Activated B cell treated with CpG ODN at 0.5 μM for 24 hours (primary cell): ENCODE results near the gene SLC2A13. TPM values are rescaled to one million over a fixed set of nuclear protein-coding genes. Genes with fewer than 3 reads are reported as not detected.

Experiments used
- ATAC-seq: fragments of 200-7000 bp; cut with Tn5 transposase; one replicate; pipeline ENCODE4 v1.10.0; 2021; ENCODE audit warnings: low read depth, mild to moderate bottlenecking, moderate library complexity
- CTCF ChIA-PET: fragments of 350-600 bp; sonication (Branson Sonifier 250); formaldehyde crosslinking; loops from one replicate; lab custom pipeline; 2021; ENCODE audit warnings: antibody characterized with exemption; lab: Charles Lee
- POLR2A ChIA-PET: fragments of 350-600 bp; sonication (Branson Sonifier 250); formaldehyde crosslinking; loops from one replicate; lab custom pipeline; 2021; ENCODE audit warnings: antibody characterized with exemption; lab: Charles Lee
- DNase-seq: peaks from one replicate; pipeline ENCODE4 v3.0.0; 2022
- H3K27ac Mint-ChIP-seq: one replicate; pipeline ENCODE4 v1.8.0; 2020; ENCODE audit warnings: mixed read lengths
- H3K27me3 Mint-ChIP-seq: one replicate; pipeline ENCODE4 v1.8.0; 2021; ENCODE audit warnings: mixed read lengths
- H3K36me3 Mint-ChIP-seq: one replicate; pipeline ENCODE4 v1.8.0; 2021; ENCODE audit warnings: low read depth, mixed read lengths
- H3K4me1 Mint-ChIP-seq: one replicate; pipeline ENCODE4 v1.8.0; 2021; ENCODE audit warnings: mixed read lengths
- H3K4me3 Mint-ChIP-seq: one replicate; pipeline ENCODE4 v1.8.0; 2020; ENCODE audit warnings: mild to moderate bottlenecking, mixed read lengths
- H3K9me3 Mint-ChIP-seq: one replicate; pipeline ENCODE4 v1.8.0; 2020; ENCODE audit warnings: mixed read lengths
- intact Hi-C: fragments of 100-400 bp; cut with micrococcal nuclease; formaldehyde crosslinking; loops from one replicate; pipeline ENCODE4 v1.15.1; 2024
- total RNA-seq: library from RNA; stranded (reverse); gene quantifications from 2 replicates; pipeline ENCODE4 v1.2.3, GENCODE V29; 2022
- TF ChIP-seq, protein P1 (sequence below): fragments of 200-600 bp; IDR thresholded peaks from one replicate; pipeline ENCODE4 v1.8.0; 2022; ENCODE audit warnings: antibody characterized with exemption, mild to moderate bottlenecking

SLC2A13 gene
- total RNA-seq, 1 donor from 2014 or later = 17.9 TPM

DNA sequence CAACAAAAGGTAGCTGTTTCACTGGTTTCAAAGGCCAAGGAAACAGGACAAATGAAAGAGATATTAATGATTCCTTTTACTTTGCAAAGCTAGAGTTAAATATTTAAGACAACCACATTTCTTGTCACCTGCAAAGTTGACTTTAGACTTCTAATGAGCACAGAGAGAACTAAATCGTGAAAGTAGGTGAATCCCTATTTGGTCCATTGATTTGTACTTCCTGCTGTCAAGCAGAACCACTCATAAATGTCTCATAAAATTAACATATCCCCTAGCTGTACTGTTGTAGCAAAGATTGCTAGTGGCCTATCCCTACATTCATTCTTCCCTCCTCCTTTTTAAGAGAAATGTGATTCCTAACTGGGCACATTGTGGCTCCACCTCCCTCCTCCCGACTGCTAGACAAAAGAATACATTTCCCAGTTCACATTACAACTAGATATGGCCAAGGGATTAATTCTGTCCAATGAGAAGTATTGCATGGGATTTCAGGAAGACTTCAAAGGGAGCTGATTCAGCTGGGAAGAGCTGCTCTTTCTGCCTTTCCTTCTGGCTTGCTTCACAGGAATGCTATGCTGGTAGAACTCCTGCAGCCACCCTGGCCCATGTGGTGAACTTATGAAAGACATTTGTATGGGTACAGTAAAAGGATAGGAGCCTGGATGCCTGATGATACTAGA, 258.8 kb downstream of the SLC2A13 start:
- Mint-ChIP-seq H3K4me1 (peaks cover 31% of the 10 kb centered on the region), H3K9me3 (peaks cover 4% of the 10 kb centered on the region), H3K4me3 (no peak overlapping the region), H3K27me3 (no peaks in the 10 kb centered on the region), H3K36me3 (no peaks in the 10 kb centered on the region), H3K27ac (no peak overlapping the region)
- POLR2A ChIA-PET = no interaction called here
- TF ChIP-seq, protein P1, sequence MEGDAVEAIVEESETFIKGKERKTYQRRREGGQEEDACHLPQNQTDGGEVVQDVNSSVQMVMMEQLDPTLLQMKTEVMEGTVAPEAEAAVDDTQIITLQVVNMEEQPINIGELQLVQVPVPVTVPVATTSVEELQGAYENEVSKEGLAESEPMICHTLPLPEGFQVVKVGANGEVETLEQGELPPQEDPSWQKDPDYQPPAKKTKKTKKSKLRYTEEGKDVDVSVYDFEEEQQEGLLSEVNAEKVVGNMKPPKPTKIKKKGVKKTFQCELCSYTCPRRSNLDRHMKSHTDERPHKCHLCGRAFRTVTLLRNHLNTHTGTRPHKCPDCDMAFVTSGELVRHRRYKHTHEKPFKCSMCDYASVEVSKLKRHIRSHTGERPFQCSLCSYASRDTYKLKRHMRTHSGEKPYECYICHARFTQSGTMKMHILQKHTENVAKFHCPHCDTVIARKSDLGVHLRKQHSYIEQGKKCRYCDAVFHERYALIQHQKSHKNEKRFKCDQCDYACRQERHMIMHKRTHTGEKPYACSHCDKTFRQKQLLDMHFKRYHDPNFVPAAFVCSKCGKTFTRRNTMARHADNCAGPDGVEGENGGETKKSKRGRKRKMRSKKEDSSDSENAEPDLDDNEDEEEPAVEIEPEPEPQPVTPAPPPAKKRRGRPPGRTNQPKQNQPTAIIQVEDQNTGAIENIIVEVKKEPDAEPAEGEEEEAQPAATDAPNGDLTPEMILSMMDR = no peak
- ATAC-seq (peak; percentile 65), DNase-seq (no peak)
- intact Hi-C loops = no loop called here
- CTCF ChIA-PET = interaction anchor here (0.6 kb wide), 1 partner anchor 202 kb away, joined by 4 read pairs; no protein-coding TSS in a partner anchor

GRCh38 chr12:39846304-39846703, 259.6 kb downstream of the SLC2A13 start:
- CTCF ChIA-PET = no interaction called here
- Mint-ChIP-seq H3K9me3 (peaks cover 4% of the 10 kb centered on the region), H3K36me3 (no peaks in the 10 kb centered on the region), H3K4me3 (peak overlapping the region; percentile 2), H3K27me3 (no peaks in the 10 kb centered on the region), H3K27ac (peak overlapping the region; percentile 37), H3K4me1 (peaks cover 31% of the 10 kb centered on the region)
- TF ChIP-seq, protein P1 = no peak
- no peak for DNase-seq
- POLR2A ChIA-PET = no interaction called here
- intact Hi-C loops = no loop called here
- peak; percentile 42 for ATAC-seq

DNA sequence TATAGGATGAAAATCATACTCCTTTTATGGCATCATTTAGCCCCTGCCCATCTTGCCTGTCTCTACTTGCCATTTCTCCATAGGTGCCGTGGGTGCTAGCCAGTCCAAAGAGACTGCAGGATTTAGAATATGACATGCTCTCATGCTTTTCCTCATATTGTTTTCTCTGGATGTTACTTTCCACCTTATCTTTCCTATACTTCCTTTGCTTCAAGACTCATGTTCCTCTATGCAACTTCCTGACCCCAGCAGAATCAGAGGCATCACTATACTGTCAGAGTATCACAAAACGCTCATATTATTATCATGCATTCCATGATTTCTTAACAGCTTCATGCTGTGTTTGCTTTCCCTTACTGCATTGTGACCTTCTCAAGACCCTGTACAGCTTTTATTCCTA, 265.5 kb downstream of the SLC2A13 start:
- intact Hi-C loops = no loop called here
- no peak overlapping the region for H3K4me3 Mint-ChIP-seq
- ATAC-seq = no peak
- peaks cover 8% of the 10 kb centered on the region for H3K4me1 Mint-ChIP-seq
- TF ChIP-seq, protein P1 = no peak
- no peak for DNase-seq
- no peaks in the 10 kb centered on the region for H3K27me3 Mint-ChIP-seq
- ChIA-PET CTCF (no interaction called here), POLR2A (no interaction called here)
- H3K9me3 Mint-ChIP-seq = no peaks in the 10 kb centered on the region
- H3K36me3 Mint-ChIP-seq = no peaks in the 10 kb centered on the region
- no peak overlapping the region for H3K27ac Mint-ChIP-seq

DNA sequence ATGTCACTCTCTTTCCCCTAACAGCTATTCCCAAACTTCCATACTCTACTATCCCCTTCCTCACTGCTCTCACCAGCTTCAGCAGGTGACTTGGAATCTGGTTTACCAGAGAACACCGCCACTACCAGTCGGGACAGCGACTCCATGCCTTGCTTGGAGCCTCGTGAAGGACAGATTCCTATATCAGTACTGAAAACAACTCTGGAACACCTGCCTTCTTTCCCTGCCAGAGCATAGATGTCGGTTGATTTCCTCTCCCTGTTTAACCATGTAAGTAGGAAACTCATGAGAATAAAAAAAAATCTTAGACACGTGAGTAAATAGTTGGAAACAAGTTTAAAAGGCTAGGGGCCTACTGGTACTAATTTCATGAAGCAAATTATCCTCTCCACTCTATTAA, 266.8 kb downstream of the SLC2A13 start:
- H3K9me3 Mint-ChIP-seq = no peaks in the 10 kb centered on the region
- TF ChIP-seq, protein P1 = no peak
- POLR2A ChIA-PET = no interaction called here
- DNase-seq (no peak), ATAC-seq (no peak)
- no peaks in the 10 kb centered on the region for H3K27me3 Mint-ChIP-seq
- peaks cover 5% of the 10 kb centered on the region for H3K4me1 Mint-ChIP-seq
- no peak overlapping the region for H3K27ac Mint-ChIP-seq
- intact Hi-C loops = no loop called here
- CTCF ChIA-PET = no interaction called here
- no peak overlapping the region for H3K4me3 Mint-ChIP-seq
- no peaks in the 10 kb centered on the region for H3K36me3 Mint-ChIP-seq

DNA sequence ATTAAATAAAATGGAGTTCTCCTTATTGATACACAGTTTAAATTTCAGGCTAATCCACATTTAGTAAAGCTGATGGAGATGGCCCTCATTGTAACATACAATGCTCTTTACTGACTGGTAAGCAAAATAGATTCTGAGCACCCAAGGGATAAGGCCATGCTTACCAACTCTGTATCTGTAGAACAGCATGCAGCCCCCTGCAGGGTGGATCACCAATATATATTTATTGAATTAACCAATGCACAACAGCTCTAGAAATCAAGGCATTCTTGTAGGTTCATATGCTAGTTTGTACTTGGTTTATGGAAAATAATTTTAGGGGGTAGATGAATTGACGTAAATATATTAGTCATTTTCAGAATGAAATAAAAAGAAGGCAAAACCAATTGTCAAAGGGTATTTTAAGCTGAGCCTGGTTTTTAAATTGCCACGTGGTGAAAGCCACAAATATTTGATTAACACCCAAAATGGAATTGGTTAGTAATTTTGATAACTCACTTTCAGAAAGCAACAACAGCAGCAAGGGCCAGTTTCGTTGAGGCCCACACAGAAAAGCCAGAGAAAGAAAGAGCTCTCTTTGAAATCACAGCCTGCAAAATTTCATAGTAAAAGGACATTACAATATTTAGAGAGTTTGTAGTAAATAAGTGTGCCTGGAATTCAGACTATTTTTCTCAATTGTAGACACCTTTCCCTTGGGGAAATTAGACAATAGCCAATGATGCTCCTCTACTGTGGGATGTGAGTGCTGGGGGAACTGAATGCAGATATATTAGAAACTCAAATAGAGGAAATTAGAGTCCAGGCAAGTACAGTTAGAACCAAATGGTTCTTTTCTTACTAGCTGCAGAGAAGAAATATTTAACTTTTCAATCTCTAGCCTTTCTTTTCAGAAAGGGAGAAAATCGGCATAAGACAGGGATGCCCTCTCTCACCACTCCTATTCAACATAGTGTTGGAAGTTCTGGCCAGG, 270.1 kb downstream of the SLC2A13 start:
- ChIA-PET POLR2A (no interaction called here), CTCF (no interaction called here)
- TF ChIP-seq, protein P1 = no peak
- Mint-ChIP-seq H3K9me3 (no peaks in the 10 kb centered on the region), H3K4me3 (no peak overlapping the region), H3K4me1 (peaks cover 5% of the 10 kb centered on the region), H3K36me3 (no peaks in the 10 kb centered on the region), H3K27ac (peak overlapping the region; percentile 19), H3K27me3 (no peaks in the 10 kb centered on the region)
- DNase-seq = no peak
- ATAC-seq = no peak
- intact Hi-C loops = no loop called here
